ENCODE results near the gene CLDN24.

CLDN24 gene

GRCh38 chr4:183286590-183287308 is 35.5 kb downstream of the CLDN24 start:
- in situ Hi-C loops (cut with MboI; ENCODE audit: low sequenced_read_pairs) = no loop called here

GRCh38 chr4:183285886-183286285 is 36.3 kb downstream of the CLDN24 start:
- in situ Hi-C loops (cut with MboI; ENCODE audit: low sequenced_read_pairs) = no loop called here

- in situ Hi-C loops (cut with MboI; ENCODE audit: low sequenced_read_pairs) = no loop called here
These were observed 37.3 kb downstream of the CLDN24 start for GRCh38 chr4:183284965-183285364.

- in situ Hi-C loops (cut with MboI; ENCODE audit: low sequenced_read_pairs) = no loop called here
These were observed 37.9 kb downstream of the CLDN24 start for GRCh38 chr4:183284258-183284785.

- in situ Hi-C loops (cut with MboI; ENCODE audit: low sequenced_read_pairs) = no loop called here
These were observed 46.1 kb downstream of the CLDN24 start for GRCh38 chr4:183276106-183276505.

- in situ Hi-C loops (cut with MboI; ENCODE audit: low sequenced_read_pairs) = loop anchor here (25.0 kb wide), 2 partner anchors 210 to 335 kb away; no protein-coding TSS in a partner anchor
These were observed 49.8 kb downstream of the CLDN24 start for GRCh38 chr4:183272384-183272783.

Measured in hTERT RPE-1 (cell line).